ENCODE results near the gene VAMP2.
A peak's percentile ranks its signal among the peaks of the same experiment; 100 is the strongest.
"Not testable (repeated sequence)": the region's sequence is repeated elsewhere in the genome, so short reads cannot be mapped to it uniquely, and the experiment has no call there.

The VAMP2 gene

DNA sequence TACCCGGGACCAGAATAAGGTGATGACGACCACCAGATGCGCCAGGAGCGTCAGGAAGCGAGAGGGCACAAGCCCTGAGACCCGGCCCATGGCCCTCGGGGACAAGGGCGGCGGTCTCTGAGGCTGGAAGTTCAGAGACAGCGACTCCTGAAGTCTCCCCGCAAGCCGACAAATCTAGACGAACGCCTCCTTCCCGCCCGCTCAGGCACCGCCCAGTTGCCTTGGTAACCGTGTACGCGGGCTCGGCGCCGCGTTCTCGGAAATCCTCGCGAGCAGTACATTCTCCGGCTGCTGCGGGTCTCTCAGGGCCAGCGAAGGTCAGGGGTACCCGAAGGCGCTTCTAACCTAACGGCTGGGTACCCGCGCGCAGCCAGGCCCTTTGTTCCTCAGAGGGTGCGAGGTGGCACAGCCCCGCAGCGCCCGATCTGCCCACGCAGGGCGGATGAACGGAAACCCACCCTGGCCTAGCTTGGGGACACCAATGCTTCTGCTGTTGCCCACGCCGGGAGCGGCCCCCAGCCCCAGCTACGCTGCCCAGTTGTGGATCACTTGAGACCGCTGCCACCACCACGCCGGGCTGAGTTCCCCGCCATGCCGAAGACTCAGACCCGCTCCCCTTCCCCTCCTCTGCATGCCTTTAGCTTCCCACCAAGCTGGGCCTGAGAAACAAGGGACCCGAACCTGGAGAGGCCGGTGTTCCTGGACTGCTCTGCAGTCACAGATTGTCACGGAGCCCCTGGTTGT lies 13.6 kb upstream of the VAMP2 start, which contains the start of gene TMEM107:
Gene TMEM107 (minus strand): TSS at position 184 of the 744 bp plus-strand sequence. CDS start 94 bp downstream, at position 90.
- peak; percentile 91 for DNase-seq

DNA sequence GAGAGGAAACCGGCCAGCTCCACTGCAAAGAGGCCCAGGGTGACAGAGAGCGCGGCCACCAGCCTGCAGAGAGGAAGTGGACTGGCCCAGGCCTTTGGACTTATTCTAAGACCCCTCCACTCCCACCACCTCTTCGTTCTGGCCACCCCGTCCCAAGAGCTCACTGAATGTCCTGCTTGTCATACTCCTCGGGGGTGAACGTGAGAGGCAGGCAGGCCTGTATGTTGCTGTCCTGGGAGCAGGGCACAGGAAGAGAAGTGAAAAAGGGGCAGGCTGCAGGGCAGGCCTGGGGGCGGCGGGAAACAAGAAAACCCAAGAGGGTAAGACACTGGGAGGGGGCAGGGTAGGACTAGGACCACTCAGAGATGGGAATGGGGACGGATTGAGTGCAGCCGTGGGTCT lies 13.0 kb upstream of the VAMP2 start:
- DNase-seq: peak; percentile 29

DNA sequence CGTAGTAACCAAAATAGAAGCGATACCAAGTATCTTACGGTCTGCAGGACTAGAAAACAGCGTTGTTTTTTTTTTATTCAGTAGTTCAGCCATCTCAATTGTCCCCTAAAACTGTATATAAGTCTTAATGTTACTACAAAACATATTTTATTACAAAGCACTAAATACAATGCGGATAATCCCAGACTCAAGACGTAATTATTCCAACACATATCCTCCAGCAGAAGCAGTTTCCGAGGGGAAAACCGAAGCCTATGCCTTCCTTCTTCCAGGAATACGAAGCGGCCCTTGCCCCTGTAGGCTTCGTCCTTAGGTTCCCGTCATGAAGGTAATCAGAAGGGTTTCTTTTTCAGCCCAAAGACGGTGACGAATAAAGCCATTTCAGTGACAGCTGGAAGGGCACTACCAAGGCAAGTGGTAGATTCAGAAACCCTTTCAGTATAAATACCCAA lies 11.1 kb upstream of the VAMP2 start:
- DNase-seq: no peak

DNA sequence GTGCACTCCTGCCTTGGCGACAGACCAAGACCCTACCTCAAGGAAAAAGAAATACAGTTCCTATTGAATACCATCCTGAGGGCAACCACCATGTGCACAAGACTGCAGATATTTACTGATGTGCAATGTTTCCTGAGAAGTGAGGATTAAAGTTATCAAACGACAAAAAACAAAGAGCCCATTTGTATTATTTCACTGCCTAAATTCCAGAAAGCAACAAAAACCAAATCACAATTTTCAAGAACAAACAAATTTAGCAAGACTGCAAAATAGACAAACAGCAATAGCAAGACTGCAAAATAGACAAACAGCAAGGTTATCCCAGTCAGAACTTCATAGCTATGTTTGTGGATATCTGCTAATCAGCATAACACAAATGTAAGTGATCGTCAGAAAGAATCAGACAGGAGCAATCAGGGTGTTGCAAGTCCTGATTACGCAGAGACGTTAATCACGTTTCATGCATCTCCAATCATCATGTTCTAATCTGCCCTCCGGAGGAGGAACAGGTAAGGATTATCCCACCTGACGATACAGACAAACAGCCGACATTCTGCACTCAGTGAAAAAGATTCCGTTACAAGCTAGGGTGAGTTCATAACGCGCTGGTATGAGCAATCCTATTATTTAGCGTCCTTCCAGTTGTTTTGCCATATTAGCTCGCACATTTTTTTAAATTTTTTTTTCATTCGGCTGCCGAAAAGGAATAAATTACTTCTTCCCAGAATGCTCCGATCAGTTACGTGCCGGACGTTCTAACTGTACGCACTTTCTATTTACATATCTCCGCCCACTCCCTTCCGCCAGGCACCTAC lies 10.5 kb upstream of the VAMP2 start:
- DNase-seq: peak; percentile 83

DNA sequence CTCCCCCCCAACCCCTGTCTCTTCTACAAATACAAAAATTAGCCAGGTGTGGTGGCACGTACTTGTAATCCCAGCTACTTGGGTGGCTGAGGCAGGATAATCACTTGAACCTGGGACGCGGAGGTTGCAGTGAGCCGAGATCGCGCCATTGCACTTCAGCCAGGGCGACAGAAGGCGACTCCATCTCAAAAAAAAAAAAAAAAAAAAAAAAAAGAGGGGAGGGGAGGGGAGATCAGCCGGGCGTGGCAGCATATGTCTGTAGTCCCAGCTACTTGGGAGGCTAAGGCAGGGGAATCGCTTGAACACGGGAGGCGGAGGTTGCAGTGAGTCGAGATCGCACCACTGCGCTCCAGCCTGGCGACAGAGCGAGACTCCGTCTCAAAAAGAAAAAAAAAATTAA lies 7.4 kb upstream of the VAMP2 start:
- DNase-seq: not testable (repeated sequence)

DNA sequence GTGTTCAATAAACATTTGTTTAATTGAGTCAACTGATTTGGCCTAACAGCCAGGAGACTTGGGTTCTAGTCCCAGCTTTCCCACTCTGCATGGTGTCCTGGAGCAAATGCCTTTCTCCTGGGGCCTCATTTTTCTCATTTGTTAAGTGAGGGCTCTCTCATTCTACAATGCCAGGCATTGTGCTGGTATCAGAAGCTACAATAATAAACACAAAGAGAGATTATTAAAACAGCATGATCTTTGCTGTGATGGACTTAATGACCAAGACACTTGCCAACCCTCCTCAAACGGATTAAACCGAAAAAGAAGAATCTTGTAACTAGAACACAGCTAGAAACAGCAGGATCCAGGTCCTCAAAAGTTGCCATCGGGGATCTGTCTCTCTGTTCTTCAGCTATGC lies 4.8 kb upstream of the VAMP2 start:
- DNase-seq: no peak

DNA sequence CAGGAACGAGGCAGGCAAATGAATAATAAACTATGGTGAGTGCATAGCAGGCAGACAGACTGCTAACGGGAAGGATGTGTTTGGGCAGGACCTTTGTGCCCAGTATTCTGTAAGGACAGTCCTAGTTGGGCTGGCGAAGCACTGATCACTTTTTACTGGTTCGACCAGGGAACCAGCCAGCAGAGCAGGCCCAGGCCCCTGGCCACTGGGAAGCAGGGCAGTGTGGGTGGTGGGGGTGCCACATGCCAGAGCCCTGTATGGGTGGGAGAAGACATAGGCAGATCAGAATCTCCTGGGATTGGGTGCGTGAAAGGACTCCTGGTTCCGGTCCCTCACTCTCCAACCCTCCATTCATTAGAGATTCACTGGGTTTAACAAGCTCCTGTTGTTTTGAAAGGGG lies 4.0 kb upstream of the VAMP2 start:
- DNase-seq: no peak

DNA sequence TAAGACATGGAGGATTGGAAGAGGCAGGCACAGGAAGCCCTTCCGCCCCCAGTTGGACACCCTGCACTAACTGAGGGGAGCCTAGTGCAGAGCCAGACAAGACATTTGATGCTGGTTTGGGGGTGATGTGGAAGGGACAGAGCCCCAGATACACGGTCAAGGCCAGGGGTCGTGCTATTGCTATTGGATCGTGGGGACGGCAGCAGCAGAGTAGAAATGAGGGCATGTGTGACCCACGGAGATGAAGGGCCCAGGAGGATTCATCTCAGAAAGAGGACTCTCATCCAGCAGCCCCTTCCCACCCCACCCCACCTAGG lies 2.0 kb upstream of the VAMP2 start:
- DNase-seq: no peak

DNA sequence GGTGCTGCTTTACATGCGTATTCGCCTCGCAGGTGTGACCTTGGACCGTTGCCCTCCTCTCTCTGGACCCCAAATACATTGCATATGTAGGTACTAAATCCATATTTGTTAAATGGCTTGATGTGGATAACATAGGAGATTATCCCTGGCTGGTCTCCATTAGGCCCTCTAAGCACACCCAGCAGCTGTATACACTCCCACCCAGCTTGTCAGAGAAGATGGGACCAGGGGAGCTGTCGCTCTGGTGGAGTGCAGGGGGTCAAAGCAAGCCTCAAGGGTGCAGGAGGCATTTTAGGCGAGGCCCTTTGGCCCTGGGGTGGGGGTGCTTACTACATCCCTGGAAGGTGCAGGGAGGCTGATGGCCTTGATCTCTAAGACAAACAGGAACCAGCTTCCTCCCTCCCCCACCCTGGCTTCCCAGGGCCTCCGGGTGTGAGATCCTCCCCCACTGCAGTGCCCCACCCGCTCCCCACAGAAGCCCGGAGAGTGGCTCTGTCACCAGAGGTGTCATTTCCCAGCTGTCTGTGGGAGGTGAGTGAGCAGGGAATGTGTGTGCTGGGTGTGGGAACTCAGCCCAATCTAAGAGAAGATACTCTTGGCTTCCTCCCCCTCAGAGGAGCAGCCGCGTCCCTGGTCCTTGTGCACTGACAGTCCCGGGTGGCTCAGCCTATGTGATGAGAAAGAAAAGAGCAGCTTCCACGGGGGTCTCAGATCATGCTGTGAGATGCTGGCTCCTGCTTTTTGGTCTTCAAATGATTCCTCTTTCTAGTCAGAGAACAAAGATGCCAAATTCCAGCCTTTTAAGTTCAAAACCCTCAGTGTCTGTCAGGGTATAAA lies 1.4 kb upstream of the VAMP2 start:
- no peak for DNase-seq

DNA sequence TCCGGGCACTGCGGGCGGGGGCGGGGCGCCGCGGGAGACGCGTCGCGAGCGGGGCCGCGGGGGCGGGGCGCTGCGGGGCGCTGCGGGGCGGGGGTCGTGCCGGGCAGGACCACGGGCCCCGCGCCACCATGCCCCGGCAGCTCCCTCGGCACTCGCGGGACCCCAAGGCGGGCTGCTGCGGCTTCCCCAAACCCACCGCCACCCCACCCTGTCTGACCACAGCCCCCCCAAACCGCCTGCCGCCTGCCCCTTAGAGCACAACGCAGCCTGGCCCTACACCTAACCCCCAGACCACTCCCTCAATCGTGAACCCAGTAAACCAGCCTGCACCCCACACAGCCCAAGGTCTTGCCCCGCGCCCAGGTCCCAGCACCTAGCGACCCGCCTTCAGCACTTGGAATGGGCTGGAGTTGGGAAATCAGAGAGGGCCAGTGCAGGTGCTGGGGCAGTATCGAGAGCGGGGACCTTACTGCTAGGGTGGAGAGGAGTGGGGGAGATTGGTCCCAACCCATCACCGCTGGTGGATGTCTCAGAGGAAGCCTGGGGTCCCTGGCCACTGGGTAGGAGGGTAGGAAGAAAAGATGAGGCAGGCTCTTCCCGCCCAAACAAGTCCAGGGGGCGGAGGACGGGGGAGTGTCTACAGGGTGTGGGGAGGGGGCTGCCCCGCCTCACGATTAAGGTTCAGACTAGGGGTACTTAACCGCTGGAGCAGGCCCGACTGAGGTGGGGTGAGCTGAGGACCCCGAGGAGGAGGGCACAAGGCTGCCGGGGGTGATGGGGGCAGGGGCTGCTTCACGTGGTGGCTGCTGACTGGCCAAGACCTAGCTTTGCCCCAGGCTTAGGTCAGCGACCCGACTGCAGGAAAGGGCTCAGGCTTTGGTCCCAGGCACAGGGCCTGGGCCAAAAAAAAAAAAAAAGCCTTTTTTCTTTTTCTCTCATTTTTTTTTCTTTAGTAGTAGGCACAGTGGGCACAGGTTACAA lies 539 bp upstream of the VAMP2 start:
- DNase-seq: no peak

DNA sequence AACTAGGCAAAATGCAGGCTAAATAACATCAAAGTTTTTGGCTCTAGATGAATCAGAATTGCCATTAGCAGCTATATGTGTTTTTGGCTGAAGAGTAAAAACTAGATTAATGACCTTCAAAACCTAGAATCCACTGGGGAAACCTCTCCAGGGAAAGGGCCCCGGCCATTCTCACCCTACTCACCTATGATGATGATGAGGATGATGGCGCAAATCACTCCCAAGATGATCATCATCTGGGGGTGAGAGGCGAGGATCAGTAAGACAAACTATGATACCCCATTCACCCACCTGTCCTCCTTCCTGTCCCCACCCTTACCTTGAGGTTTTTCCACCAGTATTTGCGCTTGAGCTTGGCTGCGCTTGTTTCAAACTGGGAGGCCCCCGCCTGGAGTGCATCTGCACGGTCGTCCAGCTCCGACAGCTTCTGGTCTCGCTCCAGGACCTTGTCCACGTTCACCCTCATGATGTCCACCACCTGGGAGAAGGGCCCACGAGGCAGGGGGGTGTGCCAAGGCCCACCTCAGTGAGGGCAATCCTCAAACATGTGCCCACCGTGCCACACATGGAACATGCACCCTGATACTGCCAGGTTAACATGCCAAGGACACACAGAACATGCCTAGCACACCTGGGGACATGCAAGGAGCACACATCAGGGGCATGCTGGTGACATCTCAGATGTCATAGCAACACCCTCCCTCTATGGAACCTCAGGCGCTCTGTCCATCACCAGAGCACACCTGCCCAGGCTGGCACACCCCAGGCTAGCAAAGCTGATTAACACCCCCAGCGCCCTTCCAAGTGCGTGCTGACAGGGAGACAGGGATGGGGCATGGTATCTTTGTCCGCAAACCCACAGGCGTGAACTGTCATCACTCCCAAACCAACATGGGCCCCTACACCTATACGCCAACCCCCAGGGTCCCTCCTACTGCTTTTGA lies 1.2 kb downstream of the VAMP2 start:
- no peak for DNase-seq

DNA sequence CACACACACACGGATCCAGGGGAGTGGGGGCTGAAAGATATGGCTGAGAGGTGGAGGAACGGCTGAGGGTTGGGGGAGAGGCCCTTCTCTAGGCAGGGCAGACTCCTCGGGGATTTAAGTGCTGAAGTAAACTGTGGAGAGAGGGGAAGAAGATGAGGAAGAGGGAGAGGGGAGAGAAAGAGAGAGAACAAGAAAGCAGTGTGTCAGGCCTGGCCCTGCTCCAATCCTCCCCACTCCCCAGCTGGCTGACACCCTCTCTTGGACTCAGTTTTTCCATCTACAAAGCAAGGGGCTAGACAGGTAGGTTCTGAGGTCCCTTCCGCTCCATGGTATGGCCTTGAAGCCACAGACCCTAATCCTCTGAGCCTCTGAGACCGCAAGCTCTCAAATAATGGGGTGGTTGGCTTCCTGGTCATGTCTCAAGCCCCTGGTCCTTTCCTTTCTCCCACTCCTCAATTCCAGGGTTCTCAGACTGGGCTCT lies 2.0 kb downstream of the VAMP2 start:
- DNase-seq: no peak

DNA sequence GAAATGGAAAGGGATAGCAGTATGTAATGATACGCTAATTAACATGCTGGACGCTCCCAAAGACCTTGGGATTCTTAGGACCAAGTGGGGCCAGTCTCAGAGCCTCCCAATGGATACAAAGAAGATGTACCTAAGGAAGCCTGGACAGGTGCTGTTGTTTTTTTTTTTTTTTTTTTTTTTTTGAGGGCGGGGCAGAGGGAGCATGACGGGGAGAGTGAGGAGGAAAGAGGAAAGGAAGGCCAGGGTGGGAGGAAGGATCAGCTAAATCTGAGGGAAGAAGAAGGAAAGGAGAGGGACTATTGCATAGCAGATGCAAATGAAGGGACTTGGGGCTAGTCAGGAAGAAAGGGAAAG lies 2.5 kb downstream of the VAMP2 start:
- DNase-seq: no peak

DNA sequence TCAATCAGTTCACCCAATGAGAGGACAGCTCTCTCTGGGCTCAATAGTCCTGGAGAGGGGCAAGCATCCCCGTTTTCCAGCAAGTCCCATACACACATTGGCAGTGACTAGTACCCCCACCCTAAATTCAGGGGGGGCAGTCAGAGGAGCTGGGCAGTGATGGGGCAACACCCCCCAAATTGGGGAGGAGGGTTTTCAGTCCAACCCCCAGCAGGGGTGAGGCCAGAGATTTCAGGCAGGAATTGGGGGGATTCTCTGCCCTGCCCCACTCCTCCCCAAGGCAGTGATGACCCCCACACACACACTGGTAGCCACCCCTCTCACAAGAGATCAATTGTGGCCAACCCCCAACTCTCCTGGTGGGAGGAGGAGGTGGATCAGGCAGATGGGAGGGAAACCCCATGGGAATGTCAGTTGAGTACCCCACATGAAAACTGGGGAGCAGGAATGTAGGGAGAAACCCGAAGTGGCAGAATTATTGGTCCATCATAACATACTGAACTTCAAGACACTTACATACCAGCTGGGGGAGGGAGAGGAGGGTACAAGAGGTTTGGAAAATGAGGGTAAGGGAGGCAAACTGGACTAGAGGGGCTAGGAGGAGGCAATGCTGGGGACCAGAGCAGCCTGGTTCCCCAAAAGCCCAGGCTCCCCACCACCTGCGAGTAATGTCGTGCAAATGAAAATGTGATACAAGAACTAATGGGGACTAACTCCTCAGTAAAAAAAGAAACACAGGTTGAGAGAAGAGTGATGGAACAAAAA lies 3.1 kb downstream of the VAMP2 start:
- no peak for DNase-seq

DNA sequence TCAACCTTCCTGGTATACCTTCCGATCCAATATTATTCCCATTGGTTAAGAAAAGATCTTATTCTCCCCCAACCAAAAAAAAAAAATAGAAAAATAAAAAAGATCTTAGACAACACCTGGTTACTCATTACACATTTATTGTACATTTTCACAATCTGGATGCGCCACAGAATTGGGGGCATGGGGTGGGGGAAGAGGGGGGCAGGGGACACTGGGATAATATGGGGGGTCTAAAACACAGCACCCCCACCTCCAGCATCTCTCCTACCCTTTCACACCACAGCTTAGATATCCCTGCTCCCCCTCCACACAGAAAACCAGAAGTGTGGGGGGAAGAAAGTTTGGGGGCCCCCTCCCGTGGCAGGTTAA lies 3.7 kb downstream of the VAMP2 start:
- DNase-seq: no peak

DNA sequence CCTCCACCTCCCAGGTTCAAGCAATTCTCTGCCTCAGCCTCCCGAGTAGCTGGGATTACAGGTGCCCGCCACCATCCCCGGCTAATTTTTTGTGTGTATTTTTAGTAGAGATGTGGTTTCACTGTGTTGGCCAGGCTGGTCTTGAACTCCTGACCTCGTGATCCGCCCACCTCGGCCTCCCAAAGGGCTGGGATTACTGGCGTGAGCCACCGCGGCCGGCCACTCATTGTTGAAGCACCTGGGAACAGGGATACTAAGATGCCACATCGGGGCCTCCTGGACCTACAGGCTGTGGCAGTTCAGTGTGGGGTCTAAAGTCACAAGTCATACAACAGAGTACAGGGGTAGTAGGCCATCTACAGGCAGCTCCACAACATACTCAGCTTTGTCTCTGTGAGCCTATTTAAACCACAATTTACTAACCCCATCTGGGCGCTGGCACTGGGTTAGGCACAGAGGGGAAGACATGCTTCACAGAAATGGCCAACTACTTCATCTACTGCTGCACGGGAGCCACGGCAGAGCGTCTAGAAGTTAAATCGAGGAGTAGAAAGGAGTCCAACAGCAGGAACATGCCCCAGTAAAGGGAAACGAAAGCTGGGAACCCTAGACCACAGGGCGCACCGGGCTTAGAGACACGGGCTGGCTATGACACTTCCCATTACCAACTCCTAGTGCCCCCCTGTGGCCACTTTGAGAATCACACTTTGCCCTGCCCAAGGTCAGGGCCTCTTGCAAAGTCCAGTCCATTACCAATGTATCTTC lies 4.3 kb downstream of the VAMP2 start:
- peak; percentile 85 for DNase-seq

DNA sequence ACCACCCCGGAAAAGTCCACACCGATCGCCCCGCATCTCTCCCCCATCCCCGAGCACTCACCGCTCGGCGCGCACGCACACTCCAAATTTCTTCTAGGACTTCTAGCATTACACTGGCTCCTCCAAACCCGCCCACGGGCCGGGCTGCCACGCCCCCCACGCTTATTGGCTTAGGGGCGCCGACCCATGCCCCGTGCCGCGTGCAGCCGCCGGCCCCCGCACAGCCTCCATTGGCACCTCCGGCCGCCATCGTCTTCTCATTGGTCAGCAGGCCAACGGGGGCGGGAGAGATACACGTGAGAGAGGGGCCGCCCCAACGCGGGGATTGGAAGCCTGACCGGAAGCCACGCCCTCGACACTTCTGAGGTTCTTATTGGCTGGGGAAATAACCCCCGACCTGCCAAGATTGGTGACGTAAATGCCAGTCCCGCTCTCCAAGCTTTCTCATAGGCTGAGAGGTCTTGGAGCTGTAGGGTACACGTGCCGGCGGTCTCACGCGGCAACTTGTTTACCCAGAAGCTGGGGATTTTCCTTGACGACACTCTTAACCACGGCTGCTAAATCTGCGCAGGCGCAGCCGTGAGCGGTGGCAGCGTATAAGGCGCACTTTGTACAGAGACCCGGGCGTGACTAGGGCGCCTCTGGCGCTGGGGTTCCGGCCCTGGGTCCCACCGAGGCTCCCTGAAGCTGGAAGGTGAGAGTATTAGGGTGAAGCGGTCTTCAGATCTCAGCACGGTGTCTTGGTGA lies 6.3 kb downstream of the VAMP2 start:
- DNase-seq: peak; percentile 99

DNA sequence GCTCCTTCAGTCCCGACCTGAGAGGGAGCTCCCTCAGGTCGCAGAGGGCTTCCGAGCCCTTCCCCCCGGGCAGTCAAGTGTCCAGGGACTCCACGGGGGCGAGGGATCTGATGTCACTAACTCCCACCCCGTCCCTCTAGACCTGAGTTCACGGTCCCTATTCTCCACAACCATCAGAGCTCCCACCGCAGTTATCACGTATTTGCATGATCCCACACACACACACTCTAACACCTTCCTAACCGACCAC lies 6.8 kb downstream of the VAMP2 start:
- no peak for DNase-seq
